Mesenteric fat pad (tissue), 1 donor: ENCODE measurements around the gene GIN1. TPM values are rescaled to one million over a fixed set of nuclear protein-coding genes. Genes with fewer than 3 reads are reported as not detected.
"Not testable (repeated sequence)": the region's sequence is repeated elsewhere in the genome, so short reads cannot be mapped to it uniquely, and the experiment has no call there.

ENCODE experiments used
- DNase-seq: peaks from one replicate; pipeline ENCODE4 v3.0.0-alpha.2; 2020; ENCODE audit warnings: low spot score
- total RNA-seq: library from RNA; stranded (reverse); fragmentation: NEBNext Ultra II Directional; extraction: Animal tissue kit (Norgen Biotek cat#: 25700); gene quantifications from one replicate; pipeline ENCODE4 v1.2.1, GENCODE V29; 2021
- donor health status: DM: yes; HTN: yes; CAD: no.

The GIN1 gene
- total RNA-seq, 1 donor from 2014 or later: 4.2 TPM

GRCh38 chr5:103110403-103110802 is 9.5 kb downstream of the GIN1 start:
- DNase-seq: no peak

- DNase-seq: no peak
Observed at GRCh38 chr5:103109277-103109676, 10.7 kb downstream of the GIN1 start.

- no peak for DNase-seq
Observed at GRCh38 chr5:103108086-103108485, 11.9 kb downstream of the GIN1 start.

DNA sequence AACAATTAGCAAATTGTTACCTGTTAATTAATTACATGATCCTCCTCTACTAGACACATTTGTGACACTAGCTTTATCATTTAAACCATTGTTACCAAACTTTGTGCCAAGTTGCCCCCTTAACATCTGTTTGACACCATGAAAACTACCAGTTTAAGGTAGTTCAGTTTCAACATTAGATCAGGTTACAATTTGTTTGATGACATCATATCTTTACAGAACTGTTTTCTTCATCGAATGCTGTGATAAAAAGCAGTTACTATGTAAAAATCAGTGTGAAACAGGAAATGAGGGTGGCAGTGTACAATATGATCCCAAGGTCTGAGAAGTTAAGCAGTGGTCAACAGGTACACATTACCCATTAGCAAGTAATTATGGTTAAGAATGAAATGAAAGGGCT is 17.7 kb downstream of the GIN1 start:
- DNase-seq: no peak

- DNase-seq: no peak
Observed at GRCh38 chr5:103101079-103101750, 18.7 kb downstream of the GIN1 start.

DNA sequence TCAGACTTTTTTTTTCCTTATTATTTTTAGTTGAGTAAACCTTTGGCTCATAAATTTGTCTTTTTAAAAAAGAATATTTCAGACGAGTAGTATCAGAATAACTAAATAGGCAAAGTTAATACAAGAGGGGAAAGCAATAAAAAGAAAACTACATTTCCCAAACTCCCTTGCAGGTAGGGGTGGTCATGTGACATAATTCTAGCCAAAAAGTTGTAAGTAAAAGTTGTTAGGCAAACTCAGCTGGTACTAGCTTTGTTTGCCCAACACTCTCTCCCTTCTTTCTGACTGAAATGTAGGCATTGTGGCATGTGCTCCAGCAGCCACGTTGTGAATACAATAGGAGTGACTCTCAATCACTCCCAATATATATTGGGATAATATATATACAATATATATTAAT is 20.9 kb downstream of the GIN1 start:
- DNase-seq: no peak

- DNase-seq: no peak
Observed at GRCh38 chr5:103094737-103095136, 25.2 kb downstream of the GIN1 start.

DNA sequence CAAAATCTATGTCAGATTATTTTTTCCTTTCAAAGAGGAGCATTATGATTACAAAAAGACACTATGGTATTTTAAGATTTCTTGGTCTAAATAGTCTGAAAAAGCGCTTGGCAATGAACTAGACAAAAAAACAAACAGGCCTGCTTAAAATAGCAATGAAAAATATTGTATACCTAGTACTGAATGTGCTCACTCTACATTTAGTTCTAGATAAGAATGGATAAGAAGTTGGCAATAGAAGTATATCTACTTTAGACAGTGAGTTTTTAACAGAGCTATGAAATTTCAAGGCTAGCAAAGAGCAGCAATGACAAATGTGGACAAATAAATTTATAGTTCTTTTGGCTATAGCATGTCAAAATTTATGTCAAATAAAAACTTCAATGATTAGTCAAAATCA is 26.2 kb downstream of the GIN1 start:
- DNase-seq: no peak

DNA sequence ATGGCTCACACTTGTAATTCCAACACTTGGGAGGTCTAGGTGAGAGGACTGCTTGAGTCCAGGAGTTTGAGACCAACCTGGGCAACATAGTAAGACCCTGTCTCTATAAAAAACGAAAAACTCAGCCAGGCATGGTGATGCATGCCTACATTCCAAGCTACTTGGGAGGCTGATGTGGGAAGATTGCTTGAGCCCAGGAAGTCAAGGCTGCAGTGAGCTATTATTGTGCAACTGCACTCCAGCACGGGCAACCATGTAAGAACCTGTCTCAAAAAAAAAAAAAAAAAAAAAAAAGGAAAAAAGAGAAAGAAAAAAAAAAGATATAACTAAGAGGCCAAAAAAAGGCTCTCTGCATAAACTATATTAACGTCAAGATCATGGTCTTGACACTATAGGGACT is 27.3 kb downstream of the GIN1 start:
- DNase-seq: no peak

DNA sequence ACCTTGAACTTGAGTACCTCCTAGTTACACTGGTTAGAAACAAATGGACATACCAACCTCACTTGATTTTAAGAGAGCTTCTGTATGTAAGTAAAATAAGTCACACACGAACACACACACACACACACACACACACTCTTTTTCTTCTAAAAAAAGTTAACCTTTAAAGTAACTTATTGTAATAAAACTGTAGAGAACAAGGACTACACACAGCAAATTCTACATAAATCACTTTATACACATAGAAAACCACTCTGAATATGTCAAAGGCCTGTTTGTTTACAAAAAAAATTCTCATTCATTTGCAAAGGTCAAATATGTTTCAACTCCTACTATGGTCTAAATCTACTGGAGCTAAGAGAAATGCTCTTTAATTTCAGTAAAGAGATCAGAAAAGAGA is 29.1 kb downstream of the GIN1 start:
- DNase-seq: no peak

- no peak for DNase-seq
Observed at GRCh38 chr5:103089272-103089671, 30.7 kb downstream of the GIN1 start.

DNA sequence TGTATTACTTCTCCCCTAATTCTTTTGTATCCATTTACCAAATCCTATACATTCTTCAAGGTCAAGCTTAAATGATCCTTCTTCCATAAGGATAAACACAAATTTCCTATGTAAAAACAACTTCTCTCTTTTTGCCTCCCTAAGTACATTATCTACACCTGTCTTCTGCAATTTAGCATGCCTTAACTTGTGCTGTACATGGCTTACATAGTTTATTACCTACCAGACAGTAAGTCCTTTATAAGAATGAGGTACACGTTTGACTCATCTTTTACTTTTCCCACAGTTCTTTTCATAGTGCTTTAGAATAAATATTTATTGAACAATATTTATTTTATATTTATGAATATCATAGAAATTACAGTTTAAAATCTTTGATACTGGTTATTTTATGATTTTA is 33.4 kb downstream of the GIN1 start:
- DNase-seq: no peak

- no peak for DNase-seq
Observed at GRCh38 chr5:103079796-103080195, 40.1 kb downstream of the GIN1 start.

GRCh38 chr5:103075442-103075841 is 44.5 kb downstream of the GIN1 start:
- no peak for DNase-seq

GRCh38 chr5:103073500-103073899 is 46.4 kb downstream of the GIN1 start:
- DNase-seq: not testable (repeated sequence)

DNA sequence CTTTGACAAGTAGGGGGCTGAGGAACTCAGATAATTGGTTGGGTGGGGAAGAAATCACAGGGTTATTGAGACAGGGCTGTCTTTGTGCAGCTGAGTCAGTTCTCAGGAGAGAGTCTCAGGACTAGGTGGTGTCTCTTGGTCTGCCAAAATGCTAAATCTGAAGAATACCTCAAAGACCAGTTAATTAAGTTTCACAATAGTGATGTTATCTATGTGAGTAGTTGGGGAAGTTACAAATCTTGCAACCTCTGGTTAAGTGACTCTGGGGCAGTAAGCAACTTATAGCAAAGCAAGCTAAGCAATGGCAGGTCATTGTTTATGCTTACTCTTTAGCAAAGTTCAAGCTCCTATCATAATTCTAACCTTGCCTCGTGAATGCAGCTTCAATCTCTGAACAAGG is 53.6 kb downstream of the GIN1 start:
- no peak for DNase-seq

DNA sequence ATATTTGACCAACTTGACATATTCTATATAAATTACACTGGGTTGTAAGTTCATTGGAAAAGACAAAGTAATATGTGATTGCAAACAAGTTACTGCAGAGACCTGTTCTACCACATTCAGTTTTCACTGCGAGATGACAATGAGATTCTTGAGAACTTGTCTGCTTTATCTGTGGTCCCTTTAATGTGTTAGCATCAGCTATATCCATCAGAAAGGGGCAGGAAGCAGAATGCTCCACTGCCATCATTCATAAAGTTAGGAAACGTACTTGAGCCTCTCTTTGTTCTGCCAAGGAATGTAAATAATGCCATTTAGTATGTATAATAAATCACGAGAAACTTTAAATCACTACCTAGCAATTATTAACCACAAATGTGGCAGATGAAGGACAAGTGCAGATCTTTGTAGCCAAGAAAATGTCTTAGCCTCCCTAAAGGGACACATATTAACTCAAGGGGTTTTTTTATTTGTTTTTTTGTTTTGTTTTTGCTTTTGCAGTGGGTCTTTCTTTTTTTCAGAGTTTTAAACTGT is 59.4 kb downstream of the GIN1 start:
- DNase-seq: no peak

- no peak for DNase-seq
Observed at GRCh38 chr5:103059525-103059924, 60.4 kb downstream of the GIN1 start.

DNA sequence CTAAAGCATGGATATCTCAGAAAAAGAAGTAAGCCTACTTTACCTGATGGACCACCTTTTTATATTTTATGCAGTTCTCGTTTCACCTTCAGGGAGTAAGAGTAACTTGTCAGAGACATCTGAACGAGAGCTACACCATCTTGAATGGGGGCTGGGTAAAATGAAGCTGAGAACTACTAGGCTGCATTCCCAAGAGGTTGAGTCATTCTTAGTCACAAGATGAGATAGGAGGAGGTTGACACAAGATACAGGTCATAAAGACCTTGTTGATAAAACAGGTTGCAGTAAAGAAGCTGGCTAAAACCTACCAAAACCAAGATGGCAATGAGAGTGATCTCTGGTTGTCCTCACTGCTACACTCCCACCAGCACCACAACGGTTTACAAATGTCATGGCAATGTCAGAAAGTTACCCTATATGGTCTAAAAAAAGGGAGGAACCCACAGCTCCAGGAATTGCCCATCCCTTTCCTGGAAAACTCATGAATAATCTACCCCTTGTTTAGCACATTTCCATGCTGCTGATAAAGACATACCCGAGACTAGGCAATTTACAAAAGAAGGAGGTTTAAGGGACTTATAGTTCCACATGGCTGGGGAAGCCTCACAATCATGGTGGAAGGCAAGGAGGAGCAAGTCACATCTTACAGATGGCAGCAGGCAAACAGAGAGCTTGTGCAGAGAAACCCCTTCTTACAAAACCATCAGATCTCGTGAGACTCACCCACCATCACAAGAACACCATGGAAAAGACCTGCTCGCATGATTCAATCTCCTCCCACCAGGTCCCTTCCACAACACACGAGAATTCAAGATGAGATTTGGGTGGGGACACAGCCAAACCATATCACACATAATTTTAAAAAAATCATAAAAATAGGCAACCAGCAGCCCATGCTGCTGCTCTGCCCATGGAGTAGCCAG is 62.5 kb downstream of the GIN1 start:
- no peak for DNase-seq

DNA sequence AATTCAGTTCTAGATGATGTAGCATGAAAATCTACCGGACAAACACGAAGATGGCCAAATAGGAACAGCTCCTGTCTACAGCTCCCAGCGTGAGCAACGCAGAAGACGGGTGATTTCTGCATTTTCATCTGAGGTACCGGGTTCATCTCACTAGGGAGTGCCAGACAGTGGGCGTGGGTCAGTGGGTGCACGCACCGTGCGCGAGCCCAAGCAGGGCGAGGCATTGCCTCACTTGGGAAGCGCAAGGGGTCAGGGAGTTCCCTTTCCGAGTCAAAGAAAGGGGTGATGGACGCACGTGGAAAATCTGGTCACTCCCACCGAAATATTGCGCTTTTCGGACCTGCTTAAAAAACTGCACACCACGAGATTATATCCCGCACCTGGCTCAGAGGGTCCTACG is 73.2 kb downstream of the GIN1 start:
- not testable (repeated sequence) for DNase-seq

GRCh38 chr5:103041071-103041676 is 78.8 kb downstream of the GIN1 start:
- DNase-seq: no peak
